OCI-LY3 (cell line): ENCODE results near the gene NDRG2.
A peak's percentile ranks its signal among the peaks of the same experiment; 100 is the strongest.

Experiments used
- H2AFZ ChIP-seq: fragments of 200-600, 300-600 bp; shearing (Covaris generic); 2 replicates; pipeline ENCODE4 v1.6.0; 2014; ENCODE audit warnings: antibody characterized with exemption, low read depth, low read length
- H3K27ac ChIP-seq: fragments of 200-600, 300-600 bp; sonication (generic); 2 replicates; pipeline ENCODE4 v1.5.1; 2014; ENCODE audit warnings: mild to moderate bottlenecking, low read length, moderate library complexity, mixed read lengths
- H3K27me3 ChIP-seq: fragments of 200-600, 300-600 bp; sonication (generic); 2 replicates; pipeline ENCODE4 v1.6.1; 2014; ENCODE audit warnings: low read depth, low read length, mixed read lengths
- H3K36me3 ChIP-seq: fragments of 200-600, 300-600 bp; sonication (generic); replicated peaks from 2 replicates; pipeline ENCODE3; 2014; ENCODE audit warnings: low read depth, low read length, mixed read lengths
- H3K4me1 ChIP-seq: fragments of 300-600, 200-600 bp; sonication (generic); 2 replicates; pipeline ENCODE4 v1.6.1; 2014; ENCODE audit warnings: low read length, mixed read lengths
- H3K4me2 ChIP-seq: fragments of 200-600, 300-600 bp; sonication (generic); 2 replicates; pipeline ENCODE4 v1.6.1; 2014; ENCODE audit warnings: low read length, mixed read lengths
- H3K4me3 ChIP-seq: fragments of 300-600, 200-600 bp; sonication (generic); 2 replicates; pipeline ENCODE4 v1.5.1; 2014; ENCODE audit warnings: antibody characterized with exemption, mild to moderate bottlenecking, low read length, moderate library complexity
- H3K79me2 ChIP-seq: fragments of 300-600, 200-600 bp; shearing (Covaris generic); 2 replicates; pipeline ENCODE4 v1.6.1; 2014; ENCODE audit warnings: mild to moderate bottlenecking, low read length, mixed read lengths
- H3K9ac ChIP-seq: fragments of 300-600, 200-600 bp; shearing (Covaris generic); 2 replicates; pipeline ENCODE4 v1.6.0; 2014; ENCODE audit warnings: mild to moderate bottlenecking, low read length, moderate library complexity
- H3K9me3 ChIP-seq: fragments of 200-600, 300-600 bp; shearing (Covaris generic); 2 replicates; pipeline ENCODE4 v1.6.1; 2014; ENCODE audit warnings: low read length, mixed read lengths; ENCODE audit not compliant: insufficient read depth
- H4K20me1 ChIP-seq: fragments of 200-600, 300-600 bp; sonication (generic); 2 replicates; pipeline ENCODE4 v1.6.1; 2016; ENCODE audit warnings: low read length, mixed read lengths; ENCODE audit not compliant: insufficient read depth
- EZH2phosphoT487 ChIP-seq: fragments of 200-600 bp; shearing (Covaris generic); IDR thresholded peaks from 2 replicates; pipeline ENCODE4 v1.6.1; 2018; ENCODE audit warnings: antibody characterized with exemption, mixed run types, low read depth
- TF ChIP-seq, protein P1 (sequence below): fragments of 200-600, 300-600 bp; sonication (generic); IDR thresholded peaks from 2 replicates; pipeline ENCODE4 v1.5.1; 2014; ENCODE audit warnings: antibody characterized with exemption, low read length, low read depth

The NDRG2 gene

DNA sequence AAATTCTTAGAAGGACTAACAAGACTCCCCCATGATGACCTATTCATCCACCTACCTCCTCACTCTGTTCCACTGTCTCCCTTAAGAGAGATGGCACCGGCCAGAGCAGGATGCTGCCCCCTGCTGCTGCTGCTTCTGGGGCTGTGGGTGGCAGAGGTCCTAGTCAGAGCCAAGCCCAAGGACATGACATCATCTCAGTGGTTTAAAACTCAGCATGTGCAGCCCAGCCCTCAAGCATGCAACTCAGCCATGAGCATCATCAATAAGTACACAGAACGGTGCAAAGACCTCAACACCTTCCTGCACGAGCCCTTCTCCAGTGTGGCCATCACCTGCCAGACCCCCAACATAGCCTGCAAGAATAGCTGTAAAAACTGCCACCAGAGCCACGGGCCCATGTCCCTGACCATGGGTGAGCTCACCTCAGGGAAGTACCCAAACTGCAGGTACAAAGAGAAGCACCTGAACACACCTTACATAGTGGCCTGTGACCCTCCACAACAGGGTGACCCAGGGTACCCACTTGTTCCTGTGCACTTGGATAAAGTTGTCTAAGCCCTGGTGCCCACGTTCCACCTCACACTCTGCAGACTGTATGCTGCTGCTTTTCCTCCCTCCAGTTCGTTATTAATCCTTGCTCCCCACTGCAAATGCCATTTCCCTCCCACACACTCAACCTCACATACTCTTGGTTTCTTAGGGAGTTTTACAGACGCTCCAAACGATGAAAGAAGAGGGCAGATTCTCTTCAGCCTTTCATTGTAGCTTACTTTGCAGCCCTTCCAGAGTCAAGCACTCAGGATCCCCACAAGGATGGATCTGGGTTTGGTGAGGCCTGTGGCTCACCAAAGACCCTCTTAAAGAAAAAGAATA is 33.2 kb upstream of the NDRG2 start, which contains the start of gene RNASE8:
Gene RNASE8, plus strand, starts transcription at position 20 of the 873 bp plus-strand sequence. Its CDS starts 71 bp downstream, at position 91.
- no peak for TF ChIP-seq EZH2phosphoT487
- TF ChIP-seq, protein P1, sequence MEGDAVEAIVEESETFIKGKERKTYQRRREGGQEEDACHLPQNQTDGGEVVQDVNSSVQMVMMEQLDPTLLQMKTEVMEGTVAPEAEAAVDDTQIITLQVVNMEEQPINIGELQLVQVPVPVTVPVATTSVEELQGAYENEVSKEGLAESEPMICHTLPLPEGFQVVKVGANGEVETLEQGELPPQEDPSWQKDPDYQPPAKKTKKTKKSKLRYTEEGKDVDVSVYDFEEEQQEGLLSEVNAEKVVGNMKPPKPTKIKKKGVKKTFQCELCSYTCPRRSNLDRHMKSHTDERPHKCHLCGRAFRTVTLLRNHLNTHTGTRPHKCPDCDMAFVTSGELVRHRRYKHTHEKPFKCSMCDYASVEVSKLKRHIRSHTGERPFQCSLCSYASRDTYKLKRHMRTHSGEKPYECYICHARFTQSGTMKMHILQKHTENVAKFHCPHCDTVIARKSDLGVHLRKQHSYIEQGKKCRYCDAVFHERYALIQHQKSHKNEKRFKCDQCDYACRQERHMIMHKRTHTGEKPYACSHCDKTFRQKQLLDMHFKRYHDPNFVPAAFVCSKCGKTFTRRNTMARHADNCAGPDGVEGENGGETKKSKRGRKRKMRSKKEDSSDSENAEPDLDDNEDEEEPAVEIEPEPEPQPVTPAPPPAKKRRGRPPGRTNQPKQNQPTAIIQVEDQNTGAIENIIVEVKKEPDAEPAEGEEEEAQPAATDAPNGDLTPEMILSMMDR: peak; percentile 20; the same call in 1 of the 2 replicates
- Histone ChIP-seq H3K27me3 (peaks cover 31% of the 10 kb centered on the region), H3K79me2 (no peaks in the 10 kb centered on the region), H3K4me1 (no peaks in the 10 kb centered on the region), H4K20me1 (no peaks in the 10 kb centered on the region), H3K9ac (no peak within 1 kb of the TSS), H3K36me3 (no peaks in the 10 kb centered on the region), H3K4me3 (no peak within 1 kb of the TSS), H2AFZ (no peak within 1 kb of the TSS), H3K27ac (no peak within 1 kb of the TSS), H3K9me3 (no peaks in the 10 kb centered on the region), H3K4me2 (no peak within 1 kb of the TSS)

DNA sequence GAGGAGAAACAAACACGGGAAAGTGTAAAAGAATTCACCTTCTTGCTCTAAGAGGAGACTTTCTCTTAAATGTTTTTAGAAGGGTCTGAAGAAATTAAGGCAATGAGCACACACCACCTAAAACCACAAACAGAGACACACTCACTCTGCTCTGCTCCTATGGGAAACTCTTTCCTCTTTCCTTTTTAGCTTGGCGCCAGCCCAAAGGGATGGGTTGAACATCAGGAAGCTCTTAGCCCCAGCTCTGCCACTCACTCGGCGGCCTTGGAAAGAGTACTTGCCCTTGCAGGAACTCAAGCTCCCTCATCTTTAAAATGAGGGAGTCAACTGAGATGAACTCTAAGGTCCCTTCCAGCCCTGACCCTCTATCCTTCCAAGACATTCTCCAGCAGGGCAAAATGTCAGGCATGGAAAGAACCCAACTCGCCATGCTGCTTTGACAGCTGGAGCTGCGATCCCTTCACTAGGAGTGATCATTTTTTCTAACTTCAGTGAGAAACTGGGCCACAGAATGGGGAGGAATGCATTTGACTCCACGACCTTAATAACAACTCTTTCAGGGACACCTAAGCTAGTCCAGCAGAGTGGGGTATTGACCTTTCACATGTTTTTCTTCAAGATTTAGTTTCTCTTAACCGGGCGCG is 31.8 kb upstream of the NDRG2 start:
- Histone ChIP-seq H3K27ac (no peak overlapping the region), H2AFZ (no peak overlapping the region), H3K27me3 (peaks cover 18% of the 10 kb centered on the region), H3K36me3 (no peaks in the 10 kb centered on the region), H3K9me3 (no peaks in the 10 kb centered on the region), H3K79me2 (no peaks in the 10 kb centered on the region), H3K9ac (no peak overlapping the region), H3K4me1 (no peaks in the 10 kb centered on the region), H3K4me2 (no peak overlapping the region), H4K20me1 (no peaks in the 10 kb centered on the region), H3K4me3 (no peak overlapping the region)
- TF ChIP-seq, protein P1: no peak
- no peak for TF ChIP-seq EZH2phosphoT487

- Histone ChIP-seq H3K4me3 (no peak overlapping the region), H3K36me3 (no peaks in the 10 kb centered on the region), H3K79me2 (no peaks in the 10 kb centered on the region), H4K20me1 (no peaks in the 10 kb centered on the region), H3K9me3 (no peaks in the 10 kb centered on the region), H3K4me2 (no peak overlapping the region), H3K4me1 (peaks cover 5% of the 10 kb centered on the region), H3K9ac (no peak overlapping the region), H2AFZ (no peak overlapping the region), H3K27ac (no peak overlapping the region), H3K27me3 (peaks cover 8% of the 10 kb centered on the region; the same call in 1 of the 2 replicates)
- TF ChIP-seq EZH2phosphoT487: no peak
- TF ChIP-seq, protein P1: no peak
These were observed 30.7 kb upstream of the NDRG2 start for GRCh38 chr14:21055432-21056117.

DNA sequence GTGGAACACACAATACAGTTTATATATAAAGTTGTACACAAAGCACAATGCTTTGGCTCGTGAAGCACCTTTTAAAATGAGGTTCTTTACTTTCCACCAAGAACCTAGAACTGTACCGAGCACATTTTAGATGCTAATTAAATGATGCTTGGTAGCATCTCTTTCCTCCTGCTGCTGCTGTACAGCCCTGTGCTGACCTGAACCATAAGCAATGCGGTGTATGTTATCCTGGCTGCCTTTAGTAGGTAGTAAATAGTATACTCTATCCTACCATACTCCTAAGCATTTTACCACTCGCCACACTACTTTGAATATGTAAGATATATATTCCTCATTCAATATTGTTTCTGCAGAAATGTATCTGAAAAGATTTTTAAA is 29.9 kb upstream of the NDRG2 start:
- peaks cover 8% of the 10 kb centered on the region for H3K4me1 ChIP-seq
- no peak for TF ChIP-seq EZH2phosphoT487
- TF ChIP-seq, protein P1: no peak
- no peaks in the 10 kb centered on the region for H3K79me2 ChIP-seq
- no peaks in the 10 kb centered on the region for H4K20me1 ChIP-seq
- no peaks in the 10 kb centered on the region for H3K9me3 ChIP-seq
- no peak overlapping the region for H3K9ac ChIP-seq
- H3K4me2 ChIP-seq: no peak overlapping the region
- no peak overlapping the region for H3K4me3 ChIP-seq
- no peak overlapping the region for H2AFZ ChIP-seq
- H3K27me3 ChIP-seq: no peaks in the 10 kb centered on the region
- no peaks in the 10 kb centered on the region for H3K36me3 ChIP-seq
- no peak overlapping the region for H3K27ac ChIP-seq
